K562 (cell line): ENCODE measurements around the gene USH1G. TPM values are rescaled to one million over a fixed set of nuclear protein-coding genes. Genes with fewer than 3 reads are reported as not detected.

Experiments
- ARID2 ChIP-seq: fragments of 450-650 bp; IDR thresholded peaks from 2 replicates; pipeline ENCODE4 v1.6.1; 2017; ENCODE audit warnings: antibody characterized with exemption, mild to moderate bottlenecking
- CC2D1A ChIP-seq: fragments of 450-650 bp; IDR thresholded peaks from 2 replicates; pipeline ENCODE4 v1.6.1; 2017; ENCODE audit warnings: mild to moderate bottlenecking
- DEAF1 ChIP-seq: fragments of 450-650 bp; formaldehyde crosslinking; IDR thresholded peaks from 2 replicates; pipeline ENCODE4 v1.4.0; 2020; ENCODE audit warnings: mild to moderate bottlenecking, moderate library complexity
- IRF9 ChIP-seq: fragments of 450-650 bp; IDR thresholded peaks from 2 replicates; pipeline ENCODE4 v1.6.1; 2016; ENCODE audit warnings: missing biosample characterization, missing genetic modification characterization
- KHSRP ChIP-seq: fragments of 450-650 bp; IDR thresholded peaks from 2 replicates; pipeline ENCODE4 v1.6.1; 2017
- MAX ChIP-seq: sonication (generic); formaldehyde crosslinking; IDR thresholded peaks from 2 replicates; pipeline ENCODE4 v1.9.0; 2022; ENCODE audit warnings: mild to moderate bottlenecking, missing genetic modification reagents
- MAZ ChIP-seq, 2 experiments: fragments of 450-650 bp in 1 of 2; sonication (generic) in 1 of 2; formaldehyde crosslinking; IDR thresholded peaks in 1 of 2; conservative IDR thresholded peaks in 1 of 2; 2 replicates each; pipeline versions ENCODE4 v1.4.0 to v1.5.0; 2020; ENCODE audit warnings: mild to moderate bottlenecking in 1 of 2, missing genetic modification reagents in 1 of 2
- POLR2G ChIP-seq: fragments of 200-400 bp; formaldehyde crosslinking; IDR thresholded peaks from 2 replicates; pipeline ENCODE4 v1.6.1; 2017; ENCODE audit warnings: low read depth, mild to moderate bottlenecking, antibody characterized with exemption, low read length, moderate library complexity
- RB1 ChIP-seq: fragments of 450-650 bp; IDR thresholded peaks from 2 replicates; pipeline ENCODE4 v1.6.1; 2017; ENCODE audit warnings: low read depth, mild to moderate bottlenecking
- SIRT6 ChIP-seq: IDR thresholded peaks from one replicate; pipeline ENCODE4 v1.6.1; 2012; ENCODE audit warnings: low read depth, mild to moderate bottlenecking, control low read depth, inconsistent platforms, low read length, moderate library complexity
- SREBF2 ChIP-seq: sonication (generic); formaldehyde crosslinking; IDR thresholded peaks from 2 replicates; pipeline ENCODE4 v1.4.0; 2020; ENCODE audit warnings: mild to moderate bottlenecking, missing genetic modification reagents
- SRSF7 ChIP-seq: fragments of 200-400 bp; formaldehyde crosslinking; optimal IDR thresholded peaks from 2 replicates; pipeline ENCODE3; 2017; ENCODE audit warnings: mild to moderate bottlenecking, low read depth, low read length
- SRSF9 ChIP-seq: fragments of 200-400 bp; formaldehyde crosslinking; IDR thresholded peaks from 2 replicates; pipeline ENCODE4 v1.6.1; 2017; ENCODE audit warnings: low read depth, low read length, borderline replicate concordance
- STAG1 ChIP-seq: sonication (generic); formaldehyde crosslinking; IDR thresholded peaks from 2 replicates; pipeline ENCODE4 v1.5.0; 2020; ENCODE audit warnings: missing genetic modification reagents, borderline replicate concordance
- STAT5B ChIP-seq: fragments of 250-450 bp; sonication (Bioruptor Pico); IDR thresholded peaks from 2 replicates; pipeline ENCODE4 v1.8.0; 2021; ENCODE audit warnings: mild to moderate bottlenecking, inconsistent platforms
- TBP ChIP-seq: optimal IDR thresholded peaks from 2 replicates; pipeline ENCODE3; 2011; ENCODE audit warnings: low read depth, low read length, improper control_type of control experiment
- XRCC4 ChIP-seq: IDR thresholded peaks from one replicate; pipeline ENCODE4 v1.6.1; 2011; ENCODE audit not compliant: insufficient read depth, insufficient read length; ENCODE audit errors: extremely low read depth
- ZBTB2 ChIP-seq: fragments of 450-650 bp; IDR thresholded peaks from 2 replicates; pipeline ENCODE4 v1.6.1; 2016; ENCODE audit warnings: antibody characterized with exemption
- ZC3H11A ChIP-seq: IDR thresholded peaks from 2 replicates; pipeline ENCODE4 v1.6.1; 2012; ENCODE audit warnings: low read depth, low read length, improper control_type of control experiment
- ZFX ChIP-seq: sonication (generic); formaldehyde crosslinking; IDR thresholded peaks from 2 replicates; pipeline ENCODE4 v1.8.0; 2022; ENCODE audit warnings: mild to moderate bottlenecking, missing genetic modification reagents, moderate library complexity
- ZKSCAN1 ChIP-seq: fragments of 150-350 bp; IDR thresholded peaks from 2 replicates; pipeline ENCODE4 v1.6.1; 2016; ENCODE audit warnings: low read depth, low read length
- ZNF165 ChIP-seq: fragments of 250-450 bp; sonication (Bioruptor Pico); IDR thresholded peaks from 2 replicates; pipeline ENCODE4 v1.4.0; 2020; ENCODE audit warnings: borderline replicate concordance
- ZNF398 ChIP-seq: fragments of 250-450 bp; sonication (Bioruptor Pico); IDR thresholded peaks from 2 replicates; pipeline ENCODE4 v1.8.0; 2021; ENCODE audit warnings: moderate library complexity, mild to moderate bottlenecking, inconsistent platforms
- ZNF77 ChIP-seq: fragments of 250-450 bp; sonication (Bioruptor Pico); IDR thresholded peaks from 2 replicates; pipeline ENCODE4 v1.5.0; 2020
- polyA plus RNA-seq, 8 experiments: library from polyadenylated mRNA; depleted of rRNA in 4 of 8; stranded (reverse) in 5 of 8; unstranded in 3 of 8; fragments of >200 nt; fragmentation: Nextera tagmentation in 2 of 8; fragmentation: Illumina TruSeq in 1 of 8; extraction: Ambion mirVana in 2 of 8; extraction: Trizol in 1 of 8; gene quantifications; 2 replicates each; pipeline versions ENCODE4 v1.2.1 to v1.2.3, GENCODE V29; 2011 to 2014; ENCODE audit warnings: inconsistent platforms in 1 of 8, missing spikeins in 1 of 8
- total RNA-seq, 7 experiments: library from RNA; depleted of rRNA in 6 of 7; stranded (reverse); fragments of >200 nt in 6 of 7; fragmentation: Illumina TruSeq in 2 of 7; extraction: Trizol in 2 of 7; gene quantifications; 2 replicates each; pipeline versions ENCODE4 v1.2.1 to v1.2.3, GENCODE V29; 2011 to 2021; ENCODE audit warnings: low replicate concordance in 1 of 7

The USH1G gene
- total and polyA plus RNA-seq, 9 of the 15 experiments (the other 6 are each of a cell fraction or from before 2014, with no cell fraction given), result 0.22 to 1.00 (median 0.64) TPM; not detected in 2

GRCh38 chr17:74957935-74958740 lies 35.1 kb upstream of the USH1G start (continued):
- TF ChIP-seq ARID2, result peak; percentile 92
- no peak for TF ChIP-seq SRSF9
- no peak for TF ChIP-seq ZBTB2
- no peak for TF ChIP-seq KHSRP
- TF ChIP-seq RB1, result peak; percentile 78; the same call in 1 of the 2 replicates
- TF ChIP-seq ZNF165 (CRISPR knock-in tag), result no peak
- no peak for TF ChIP-seq SIRT6
- TF ChIP-seq POLR2G, result no peak
- no peak for TF ChIP-seq IRF9 (tag)
- no peak for TF ChIP-seq ZNF398 (CRISPR knock-in tag)
- TF ChIP-seq SREBF2 (CRISPR knock-in tag), result no peak
- peak; percentile 41 for TF ChIP-seq MAX
- TF ChIP-seq ZFX (CRISPR knock-in tag), result no peak
- no peak for TF ChIP-seq ZKSCAN1
- no peak for TF ChIP-seq XRCC4
- TF ChIP-seq CC2D1A, result peak; percentile 76
- TF ChIP-seq STAG1 (CRISPR knock-in tag), result peak; percentile 89
- TF ChIP-seq ZNF77, result no peak
- no peak for TF ChIP-seq STAT5B (CRISPR knock-in tag)
- TF ChIP-seq DEAF1, result peak; percentile 88
- TF ChIP-seq ZC3H11A, result no peak
- peak; percentile 34 to 56; a peak in 2 of 4 replicates for TF ChIP-seq MAZ (CRISPR knock-in tag; conservative IDR thresholded peaks at IDR 0.05 in 1 of 2, IDR thresholded peaks at IDR 0.05 in 1 of 2)
- TF ChIP-seq TBP, result peak; percentile 16
- TF ChIP-seq SRSF7, result no peak
